Measurements from ENCODE around the gene BLVRB.
A peak's percentile ranks its signal among the peaks of the same experiment; 100 is the strongest.

The BLVRB gene

DNA sequence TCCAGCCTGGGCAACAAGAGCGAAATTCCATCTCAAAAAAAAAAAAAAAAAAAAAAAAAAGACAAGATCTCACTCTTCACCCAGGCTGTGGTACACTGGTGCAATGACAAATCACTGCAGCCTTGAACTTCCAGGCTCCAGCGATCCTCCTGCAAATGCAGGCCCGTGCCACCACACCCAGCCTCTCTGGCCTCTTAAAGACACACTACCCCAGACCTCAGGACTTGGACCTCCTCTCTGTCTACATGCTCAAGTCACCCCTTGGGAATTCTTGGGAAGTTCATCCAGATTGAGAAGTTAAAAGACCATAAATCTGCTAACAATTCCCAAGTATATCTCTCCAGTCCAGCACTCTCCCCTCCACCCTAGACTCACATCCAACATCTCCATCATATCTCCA lies 65.0 kb downstream of the BLVRB start:
- TF ChIP-seq, protein P1, sequence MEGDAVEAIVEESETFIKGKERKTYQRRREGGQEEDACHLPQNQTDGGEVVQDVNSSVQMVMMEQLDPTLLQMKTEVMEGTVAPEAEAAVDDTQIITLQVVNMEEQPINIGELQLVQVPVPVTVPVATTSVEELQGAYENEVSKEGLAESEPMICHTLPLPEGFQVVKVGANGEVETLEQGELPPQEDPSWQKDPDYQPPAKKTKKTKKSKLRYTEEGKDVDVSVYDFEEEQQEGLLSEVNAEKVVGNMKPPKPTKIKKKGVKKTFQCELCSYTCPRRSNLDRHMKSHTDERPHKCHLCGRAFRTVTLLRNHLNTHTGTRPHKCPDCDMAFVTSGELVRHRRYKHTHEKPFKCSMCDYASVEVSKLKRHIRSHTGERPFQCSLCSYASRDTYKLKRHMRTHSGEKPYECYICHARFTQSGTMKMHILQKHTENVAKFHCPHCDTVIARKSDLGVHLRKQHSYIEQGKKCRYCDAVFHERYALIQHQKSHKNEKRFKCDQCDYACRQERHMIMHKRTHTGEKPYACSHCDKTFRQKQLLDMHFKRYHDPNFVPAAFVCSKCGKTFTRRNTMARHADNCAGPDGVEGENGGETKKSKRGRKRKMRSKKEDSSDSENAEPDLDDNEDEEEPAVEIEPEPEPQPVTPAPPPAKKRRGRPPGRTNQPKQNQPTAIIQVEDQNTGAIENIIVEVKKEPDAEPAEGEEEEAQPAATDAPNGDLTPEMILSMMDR (IDR thresholded peaks at IDR 0.05; ENCODE audit: insufficient read depth, low read depth, low read length, missing control alignments): no peak
- no peak for DNase-seq (ENCODE audit: low read depth)
- H3K4me3 ChIP-seq (ENCODE audit: low read depth, low read length): no peak overlapping the region

DNA sequence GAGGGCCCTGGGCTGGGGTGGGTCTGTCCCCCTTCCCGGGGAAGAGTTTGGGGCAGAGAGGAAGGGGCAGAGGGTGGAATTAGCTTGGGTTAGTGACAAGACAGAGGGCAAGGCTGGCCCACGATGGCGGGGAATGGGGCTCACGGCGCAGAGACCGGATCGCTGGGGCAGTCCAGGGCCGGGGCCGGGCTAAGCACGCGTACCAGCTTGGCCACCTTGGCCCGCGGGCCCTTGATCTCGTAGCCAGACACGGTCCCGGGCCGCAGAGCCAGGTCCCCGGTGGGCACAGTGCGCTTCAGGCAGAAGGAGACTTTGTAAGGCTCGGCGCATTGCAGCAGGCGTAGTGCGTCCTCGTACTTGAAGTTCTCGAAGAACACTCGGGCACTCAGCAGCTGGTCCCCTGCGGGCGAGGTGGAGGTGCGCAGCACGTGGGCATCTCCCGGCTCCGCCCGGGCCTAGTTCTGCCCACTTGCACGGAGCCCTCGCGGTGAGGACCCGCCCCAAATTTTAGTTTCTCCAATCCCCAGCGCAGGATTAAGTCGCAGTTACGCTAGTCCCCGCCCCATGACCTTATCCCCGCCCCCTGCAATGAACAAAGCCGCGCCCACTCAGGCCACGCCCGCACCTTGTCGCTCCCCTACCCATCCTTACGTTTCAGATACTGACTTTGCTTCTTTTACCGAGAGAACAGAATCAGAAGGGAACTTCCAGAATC lies 67.0 kb downstream of the BLVRB start:
- no peak overlapping the region for H3K4me3 ChIP-seq (ENCODE audit: low read depth, low read length)
- TF ChIP-seq, protein P1 (IDR thresholded peaks at IDR 0.05; ENCODE audit: insufficient read depth, low read depth, low read length, missing control alignments): no peak
- peak; percentile 32 for DNase-seq (ENCODE audit: low read depth)

Data from GM12865 (cell line).